Endothelial cell of umbilical vein (primary cell): ENCODE measurements around the gene TICRR. TPM values are rescaled to one million over a fixed set of nuclear protein-coding genes. Genes with fewer than 3 reads are reported as not detected.

Experiments used
- BruUV-seq: library from RNA; stranded (reverse); fragments of 400-500 nt; replicated peaks from 2 replicates; lab custom pipeline; 2021; lab: Mats Ljungman, UMichigan
- CTCF ChIA-PET: fragments of 300-600, 350-600 bp; sonication (Branson Sonifier 250); formaldehyde crosslinking; loops from one replicate; lab custom pipeline; 2021; ENCODE audit warnings: antibody characterized with exemption, inconsistent platforms; lab: Charles Lee
- POLR2A ChIA-PET: fragments of 300-600, 350-600 bp; sonication (Branson Sonifier 250); formaldehyde crosslinking; loops from one replicate; lab custom pipeline; 2021; ENCODE audit warnings: antibody characterized with exemption, inconsistent platforms; lab: Charles Lee
- DNase-seq: peaks from one replicate; pipeline ENCODE4 v3.0.0-alpha.2; 2011; ENCODE audit warnings: low read depth, low spot score
- FAIRE-seq: peaks from 2 replicates; lab custom pipeline; 2011; peaks lifted over from hg19 to GRCh38; lab: Jason Lieb, UNC
- H2AFZ ChIP-seq: 2 replicates; pipeline ENCODE4 v1.6.0; 2012; ENCODE audit warnings: low read depth, low read length, control low read depth, inconsistent platforms
- H3K27ac ChIP-seq: 2 replicates; pipeline ENCODE4 v1.5.1; 2011; ENCODE audit warnings: low read depth, mild to moderate bottlenecking, control low read depth, low read length, moderate library complexity; ENCODE audit not compliant: insufficient read depth
- H3K27me3 ChIP-seq, 2 experiments: 2 replicates each; pipeline versions ENCODE4 v1.6.0 to v1.6.1; 2011; ENCODE audit warnings: low read length in 2 of 2, mixed read lengths in 1 of 2; ENCODE audit not compliant: control insufficient read depth in 2 of 2, insufficient read depth in 2 of 2
- H3K36me3 ChIP-seq, 2 experiments: 2 replicates in 1 of 2; 3 replicates in 1 of 2; pipeline ENCODE4 v1.5.1; 2011; ENCODE audit warnings: low read length in 2 of 2, mild to moderate bottlenecking in 1 of 2, moderate library complexity in 1 of 2; ENCODE audit not compliant: control insufficient read depth in 2 of 2, insufficient read depth in 2 of 2; ENCODE audit errors: extremely low read depth in 1 of 2
- H3K4me1 ChIP-seq: 3 replicates; pipeline ENCODE4 v1.5.1; 2011; ENCODE audit warnings: mild to moderate bottlenecking, low read length; ENCODE audit not compliant: control insufficient read depth, insufficient read depth; ENCODE audit errors: extremely low read depth
- H3K4me2 ChIP-seq: 2 replicates; pipeline ENCODE4 v1.6.1; 2011; ENCODE audit warnings: low read length, control low read depth, mixed read lengths; ENCODE audit not compliant: insufficient read depth
- H3K4me3 ChIP-seq, 3 experiments: fragments of 200-600 bp in 1 of 3; sonication (generic), shearing (Covaris generic) in 1 of 3; replicated peaks in 1 of 3; 2 replicates each; pipeline ENCODE4 v1.5.1; 2011 to 2016; ENCODE audit warnings: control low read depth in 3 of 3, low read length in 3 of 3, mild to moderate bottlenecking in 2 of 3, inconsistent platforms in 1 of 3, low read depth in 1 of 3, moderate library complexity in 1 of 3; ENCODE audit not compliant: insufficient read depth in 1 of 3
- H3K79me2 ChIP-seq: 2 replicates; pipeline ENCODE4 v1.6.0; 2012; ENCODE audit warnings: low read length, inconsistent platforms; ENCODE audit not compliant: control insufficient read depth, insufficient read depth
- H3K9ac ChIP-seq: replicated peaks from 2 replicates; pipeline ENCODE3; 2011; ENCODE audit warnings: low read length, control low read depth; ENCODE audit not compliant: insufficient read depth; ENCODE audit errors: extremely low read depth
- H3K9me1 ChIP-seq: replicated peaks from 3 replicates; pipeline ENCODE4 v1.6.0; 2011; ENCODE audit warnings: mild to moderate bottlenecking, low read length; ENCODE audit not compliant: control insufficient read depth, insufficient read depth; ENCODE audit errors: extremely low read depth
- H3K9me3 ChIP-seq: replicated peaks from 2 replicates; pipeline ENCODE4 v1.5.1; 2012; ENCODE audit warnings: low read length, inconsistent platforms; ENCODE audit not compliant: control insufficient read depth, insufficient read depth
- H4K20me1 ChIP-seq: replicated peaks from 2 replicates; pipeline ENCODE3; 2011; ENCODE audit warnings: mild to moderate bottlenecking, low read length; ENCODE audit not compliant: control insufficient read depth, insufficient read depth; ENCODE audit errors: extremely low read depth
- CTCF ChIP-seq, 2 donors: IDR thresholded peaks; 1 replicate in 1 of 2; 2 replicates in 1 of 2; pipeline ENCODE4 v1.5.1; 2011; ENCODE audit warnings: low read length in 2 of 2, mild to moderate bottlenecking in 2 of 2, moderate library complexity in 2 of 2, control low read depth in 1 of 2, inconsistent platforms in 1 of 2, low read depth in 1 of 2; ENCODE audit not compliant: insufficient read depth in 1 of 2; ENCODE audit errors: extremely low read depth in 1 of 2
- EZH2 ChIP-seq: IDR thresholded peaks from 2 replicates; pipeline ENCODE4 v1.6.1; 2012; ENCODE audit warnings: borderline replicate concordance, low read depth, mild to moderate bottlenecking, moderate library complexity, low read length, inconsistent platforms; ENCODE audit not compliant: severe bottlenecking
- FOS ChIP-seq: IDR thresholded peaks from 2 replicates; pipeline ENCODE4 v1.6.1; 2011; ENCODE audit warnings: mild to moderate bottlenecking, low read length, moderate library complexity, borderline replicate concordance; ENCODE audit not compliant: insufficient read depth
- GATA2 ChIP-seq: IDR thresholded peaks from 2 replicates; pipeline ENCODE4 v1.7.0; 2011; ENCODE audit warnings: low read depth, mild to moderate bottlenecking, moderate library complexity, mixed read lengths, low read length; ENCODE audit not compliant: insufficient read length, insufficient read depth
- JUN ChIP-seq: IDR thresholded peaks from 2 replicates; pipeline ENCODE4 v1.6.1; 2011; ENCODE audit warnings: borderline replicate concordance, low read depth; ENCODE audit not compliant: insufficient read length, insufficient read depth
- MAX ChIP-seq: IDR thresholded peaks from 2 replicates; pipeline ENCODE4 v1.6.1; 2011; ENCODE audit not compliant: insufficient read depth, insufficient read length
- MYC ChIP-seq: IDR thresholded peaks from one replicate; pipeline ENCODE4 v1.6.1; 2011; ENCODE audit warnings: mild to moderate bottlenecking, low read depth, low read length
- POLR2A ChIP-seq: IDR thresholded peaks from 2 replicates; pipeline ENCODE4 v1.6.1; 2012; ENCODE audit warnings: low read depth, mild to moderate bottlenecking, control low read depth, low read length
- POLR2AphosphoS5 ChIP-seq: IDR thresholded peaks from 2 replicates; pipeline ENCODE4 v1.6.1; 2012; ENCODE audit warnings: low read depth, mild to moderate bottlenecking, control low read depth, low read length, moderate library complexity; ENCODE audit not compliant: insufficient read depth
- dilution Hi-C: fragments of 300-500 bp; cut with MboI; formaldehyde crosslinking; loops from one replicate; pipeline ENCODE4 v1.15.0; 2019; ENCODE audit warnings: low sequenced_read_pairs; ENCODE audit not compliant: extremely low pct_ligation_motif_present
- intact Hi-C: fragments of 100-400 bp; cut with micrococcal nuclease; formaldehyde crosslinking; loops from one replicate; pipeline ENCODE4 v1.10.0; 2022
- polyA plus RNA-seq, 4 experiments: library from polyadenylated mRNA; depleted of rRNA in 3 of 4; stranded (reverse) in 3 of 4; unstranded in 1 of 4; fragments of >200 nt; gene quantifications; 2 replicates each; pipeline versions ENCODE4 v1.2.1 to v1.2.3, GENCODE V29; 2011 to 2012; ENCODE audit warnings: missing spikeins in 1 of 4
- total RNA-seq: library from RNA; stranded (reverse); gene quantifications from 2 replicates; pipeline ENCODE4 v1.2.3, GENCODE V29; 2021

TICRR gene
- total and polyA plus RNA-seq, 2 donors (not counting 3 experiments of a cell fraction or from before 2014, with no cell fraction given): 4.9 to 19.4 TPM

GRCh38 chr15:89623165-89623564, 47.9 kb downstream of the TICRR start:
- H3K4me2 ChIP-seq: no peak overlapping the region
- H3K36me3 ChIP-seq: peaks cover 17 to 25% of the 10 kb centered on the region in 2 experiments
- no peaks in the 10 kb centered on the region for H3K9me3 ChIP-seq
- CTCF ChIA-PET: interaction anchor here (1.1 kb wide), 1 partner anchor 117 kb away, joined by 3 read pairs; no protein-coding TSS in a partner anchor
- no peak overlapping the region for H3K4me3 ChIP-seq
- no peak overlapping the region for H3K9ac ChIP-seq
- H4K20me1 ChIP-seq: no peaks in the 10 kb centered on the region
- POLR2A ChIA-PET: no interaction called here
- no TSS peak for BruUV-seq
- dilution Hi-C loops: no loop called here
- H2AFZ ChIP-seq: no peak overlapping the region
- H3K9me1 ChIP-seq: no peaks in the 10 kb centered on the region
- H3K27me3 ChIP-seq: no peaks in the 10 kb centered on the region
- H3K79me2 ChIP-seq: no peaks in the 10 kb centered on the region
- intact Hi-C loops: no loop called here
- no peak for DNase-seq
- no peak for FAIRE-seq
- no peaks in the 10 kb centered on the region for H3K4me1 ChIP-seq
- TF ChIP-seq EZH2 (no peak), MYC (no peak), FOS (no peak), MAX (no peak), JUN (no peak)
- H3K27ac ChIP-seq: no peak overlapping the region

- no peak overlapping the region for H2AFZ ChIP-seq
- no peaks in the 10 kb centered on the region for H3K4me1 ChIP-seq
- no peak overlapping the region for H3K27ac ChIP-seq
- ChIA-PET CTCF (interaction anchor here (0.8 kb wide), 1 partner anchor 16 kb away, joined by 3 read pairs; no protein-coding TSS in a partner anchor), POLR2A (no interaction called here)
- dilution Hi-C loops: no loop called here
- H3K9ac ChIP-seq: no peak overlapping the region
- peaks cover 23 to 35% of the 10 kb centered on the region in 2 experiments for H3K36me3 ChIP-seq
- no peaks in the 10 kb centered on the region for H3K27me3 ChIP-seq
- DNase-seq (no peak), FAIRE-seq (no peak)
- intact Hi-C loops: no loop called here
- TF ChIP-seq POLR2A (no peak), FOS (no peak), JUN (no peak), EZH2 (no peak), CTCF (IDR thresholded peaks at IDR 0.05; ENCODE audit: extremely low read depth in 1 of 2, insufficient read depth in 1 of 2, low read depth in 1 of 2, low read length in 2 of 2) (no peak), POLR2AphosphoS5 (no peak), GATA2 (no peak), MYC (no peak), MAX (no peak)
- no peaks in the 10 kb centered on the region for H4K20me1 ChIP-seq
- H3K4me2 ChIP-seq: no peak overlapping the region
- H3K9me3 ChIP-seq: no peaks in the 10 kb centered on the region
- no peak overlapping the region for H3K4me3 ChIP-seq
- no TSS peak for BruUV-seq
- no peaks in the 10 kb centered on the region for H3K9me1 ChIP-seq
- no peaks in the 10 kb centered on the region for H3K79me2 ChIP-seq
Measured at GRCh38 chr15:89625716-89626115, 50.4 kb downstream of the TICRR start.
